Calu3 (cell line): ENCODE results near the gene SLC38A11. TPM values are rescaled to one million over a fixed set of nuclear protein-coding genes. Genes with fewer than 3 reads are reported as not detected.
A peak's percentile ranks its signal among the peaks of the same experiment; 100 is the strongest.

Experiments
- BruUV-seq: library from RNA; stranded (reverse); fragments of 400-500 nt; replicated peaks from 2 replicates; lab custom pipeline; 2021; lab: Mats Ljungman, UMichigan
- CTCF ChIA-PET: fragments of 300-600 bp; sonication (Branson Sonifier 250); formaldehyde crosslinking; loops from one replicate; lab custom pipeline; 2022; ENCODE audit warnings: antibody characterized with exemption; lab: Charles Lee
- DNase-seq: peaks from one replicate; pipeline ENCODE4 v3.0.0; 2022
- H3K27ac Mint-ChIP-seq: one replicate; pipeline ENCODE4 v1.8.0; 2022; ENCODE audit warnings: mixed read lengths; ENCODE audit not compliant: unreplicated experiment
- H3K27me3 Mint-ChIP-seq: one replicate; pipeline ENCODE4 v1.8.0; 2022; ENCODE audit warnings: mixed read lengths; ENCODE audit not compliant: unreplicated experiment
- H3K36me3 Mint-ChIP-seq: one replicate; pipeline ENCODE4 v1.8.0; 2022; ENCODE audit warnings: mild to moderate bottlenecking, moderate library complexity, mixed read lengths; ENCODE audit not compliant: insufficient read depth, unreplicated experiment
- H3K4me1 Mint-ChIP-seq: one replicate; pipeline ENCODE4 v1.8.0; 2022; ENCODE audit warnings: mild to moderate bottlenecking, low read depth, mixed read lengths; ENCODE audit not compliant: unreplicated experiment
- H3K4me3 Mint-ChIP-seq: one replicate; pipeline ENCODE4 v1.8.0; 2022; ENCODE audit warnings: mild to moderate bottlenecking, low read depth, moderate library complexity, mixed read lengths; ENCODE audit not compliant: unreplicated experiment
- H3K9me3 Mint-ChIP-seq: one replicate; pipeline ENCODE4 v1.8.0; 2022; ENCODE audit warnings: low read depth, mixed read lengths; ENCODE audit not compliant: unreplicated experiment
- CTCF ChIP-seq: fragments of 200-600 bp; IDR thresholded peaks from one replicate; pipeline ENCODE4 v1.8.0; 2022; ENCODE audit warnings: antibody characterized with exemption; ENCODE audit not compliant: unreplicated experiment
- intact Hi-C: fragments of 100-400 bp; cut with micrococcal nuclease; formaldehyde crosslinking; loops from one replicate; pipeline ENCODE4 v1.10.0; 2022; ENCODE audit not compliant: unreplicated experiment
- total RNA-seq: library from RNA; stranded (reverse); gene quantifications from 2 replicates; pipeline ENCODE4 v1.2.3, GENCODE V29; 2022

The SLC38A11 gene
- total RNA-seq, 1 experiment from 2014 or later: 0.57 TPM

DNA sequence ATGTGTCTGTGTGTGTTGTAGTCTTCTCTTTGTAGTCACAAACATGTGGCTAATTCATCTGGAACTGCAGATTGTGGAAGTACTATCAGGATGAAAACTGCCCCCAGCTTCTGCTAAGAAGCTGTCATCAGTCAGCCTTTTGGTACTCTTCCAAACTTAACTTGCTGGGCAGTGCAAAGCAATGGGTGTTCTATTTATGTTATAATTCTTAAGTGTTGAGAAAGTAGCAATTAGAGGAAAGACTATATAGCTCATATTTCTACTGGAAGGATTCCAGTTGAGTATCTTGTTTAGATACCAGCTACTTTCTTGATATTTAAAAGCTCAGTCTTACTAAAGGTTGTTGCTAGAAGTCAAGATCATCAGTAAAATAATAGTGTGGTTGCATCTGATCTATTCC is 52.1 kb downstream of the SLC38A11 start:
- H3K4me3 Mint-ChIP-seq: no peak overlapping the region
- intact Hi-C loops: loop anchor here (2.0 kb wide), 1 partner anchor 42 kb away; no protein-coding TSS in a partner anchor
- H3K27me3 Mint-ChIP-seq: no peaks in the 10 kb centered on the region
- H3K27ac Mint-ChIP-seq: no peak overlapping the region
- no peak for DNase-seq
- CTCF ChIA-PET: interaction anchor here (2.6 kb wide), 2 partner anchors 11 to 62 kb away, joined by 7 to 14 read pairs; partner anchors contain the start of gene COBLL1
- no peaks in the 10 kb centered on the region for H3K36me3 Mint-ChIP-seq
- H3K4me1 Mint-ChIP-seq: peaks cover 46% of the 10 kb centered on the region
- BruUV-seq: no TSS peak
- TF ChIP-seq CTCF: no peak
- H3K9me3 Mint-ChIP-seq: peaks cover 2% of the 10 kb centered on the region

DNA sequence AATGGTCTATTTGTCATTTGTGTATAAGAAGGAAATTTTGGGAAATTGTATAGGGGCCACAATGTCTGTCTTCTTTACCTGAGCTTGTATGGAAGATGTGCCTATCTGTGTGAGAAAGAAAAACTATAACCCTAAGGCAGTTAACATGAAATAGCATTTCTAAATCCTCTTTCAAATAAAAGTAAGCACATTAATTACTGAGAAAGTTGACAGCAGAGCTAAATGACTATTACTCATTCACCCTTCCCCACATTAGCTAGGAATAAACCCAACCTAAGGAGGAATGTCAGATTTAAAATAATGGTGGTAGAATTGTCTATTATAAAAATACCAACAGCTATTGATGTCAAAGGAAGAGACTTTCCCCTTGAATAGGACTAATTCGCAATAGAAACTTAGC is 56.2 kb downstream of the SLC38A11 start:
- H3K27me3 Mint-ChIP-seq: no peaks in the 10 kb centered on the region
- no peak for TF ChIP-seq CTCF
- BruUV-seq: no TSS peak
- H3K4me1 Mint-ChIP-seq: peaks cover 56% of the 10 kb centered on the region
- peak overlapping the region; percentile 81 for H3K27ac Mint-ChIP-seq
- CTCF ChIA-PET: no interaction called here
- H3K4me3 Mint-ChIP-seq: no peak overlapping the region
- DNase-seq: no peak
- intact Hi-C loops: no loop called here
- no peaks in the 10 kb centered on the region for H3K36me3 Mint-ChIP-seq
- H3K9me3 Mint-ChIP-seq: peaks cover 6% of the 10 kb centered on the region

DNA sequence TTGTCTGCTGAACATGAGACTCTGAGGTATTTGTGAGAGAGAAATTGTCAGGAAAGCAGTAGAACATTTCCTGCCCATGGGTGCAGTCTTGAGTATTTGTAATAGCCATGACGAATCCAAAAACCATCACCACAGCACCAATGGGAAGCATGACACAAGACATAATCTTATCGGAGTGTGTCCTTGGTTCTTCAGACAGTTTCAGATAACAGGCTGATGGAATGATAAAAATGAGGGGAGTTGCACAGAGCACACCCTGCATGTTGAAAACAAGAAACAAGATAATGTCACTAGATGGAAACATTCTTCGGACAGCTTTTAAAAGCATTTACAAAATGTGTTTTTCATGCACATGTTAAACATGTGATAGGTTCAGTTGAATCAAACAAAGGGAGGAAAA is 56.9 kb downstream of the SLC38A11 start:
- CTCF ChIA-PET: no interaction called here
- Mint-ChIP-seq H3K36me3 (no peaks in the 10 kb centered on the region), H3K27me3 (no peaks in the 10 kb centered on the region), H3K9me3 (peaks cover 6% of the 10 kb centered on the region), H3K4me1 (peaks cover 50% of the 10 kb centered on the region), H3K27ac (peak overlapping the region; percentile 81), H3K4me3 (no peak overlapping the region)
- BruUV-seq: no TSS peak
- peak; percentile 40 for DNase-seq
- intact Hi-C loops: no loop called here
- TF ChIP-seq CTCF: no peak

- CTCF ChIA-PET: interaction anchor here (1.2 to 1.7 kb wide), 3 partner anchors 17 to 56 kb away, joined by 3 to 7 read pairs (median 4); partner anchors contain the start of gene COBLL1
- no peak overlapping the region for H3K4me3 Mint-ChIP-seq
- H3K27ac Mint-ChIP-seq: peak overlapping the region; percentile 81
- intact Hi-C loops: no loop called here
- H3K27me3 Mint-ChIP-seq: no peaks in the 10 kb centered on the region
- peaks cover 42% of the 10 kb centered on the region for H3K4me1 Mint-ChIP-seq
- H3K36me3 Mint-ChIP-seq: no peaks in the 10 kb centered on the region
- H3K9me3 Mint-ChIP-seq: peaks cover 6% of the 10 kb centered on the region
- BruUV-seq: no TSS peak
- no peak for TF ChIP-seq CTCF
- DNase-seq: no peak
Observed at GRCh38 chr2:164897469-164898260, 57.7 kb downstream of the SLC38A11 start.
